A549 (cell line): Measurements from ENCODE around the gene ATP6V1G3. TPM values are rescaled to one million over a fixed set of nuclear protein-coding genes. Genes with fewer than 3 reads are reported as not detected.
"Not testable (repeated sequence)": the region's sequence is repeated elsewhere in the genome, so short reads cannot be mapped to it uniquely, and the experiment has no call there.

Experiments
- ATAC-seq, 2 experiments: fragments of 200-7000 bp in 1 of 2; fragments of >200 bp in 1 of 2; cut with Nextera tagmentation in 1 of 2; cut with Tn5 transposase in 1 of 2; 3 replicates each; pipeline versions ENCODE4 v1.8.0 to v1.9.1; 2018 to 2020; ENCODE audit warnings: mild to moderate bottlenecking in 1 of 2, moderate library complexity in 1 of 2
- CTCF ChIA-PET: fragments of 300-600 bp; sonication (Branson Sonifier 250); formaldehyde crosslinking; extraction: SDS; loops from one replicate; lab custom pipeline; 2021; ENCODE audit warnings: antibody characterized with exemption, inconsistent platforms; lab: Yijun Ruan, JAX
- POLR2A ChIA-PET: fragments of 350-600 bp; formaldehyde crosslinking; extraction: SDS; loops from one replicate; lab custom pipeline; 2021; ENCODE audit warnings: antibody characterized with exemption, inconsistent platforms; lab: Yijun Ruan, JAX
- DNase-seq, 2 experiments: peaks; one replicate each; pipeline versions ENCODE4 v3.0.0 to v3.0.0-alpha.2; 2011 to 2016; ENCODE audit warnings: low read depth in 1 of 2, low spot score in 1 of 2
- FAIRE-seq: peaks from 2 replicates; lab custom pipeline; 2011; peaks lifted over from hg19 to GRCh38; lab: Jason Lieb, UNC
- H3K27ac ChIP-seq, 2 experiments: fragments of >200 bp; sonication (Bioruptor Twin); formaldehyde crosslinking; 3 replicates each; pipeline ENCODE4 v1.5.1; 2016 to 2017
- H3K4me1 ChIP-seq: fragments of >200 bp; sonication (Bioruptor Twin); formaldehyde crosslinking; 3 replicates; pipeline ENCODE4 v1.6.1; 2016
- H3K4me2 ChIP-seq: fragments of >200 bp; sonication (Bioruptor Twin); formaldehyde crosslinking; 3 replicates; pipeline ENCODE4 v1.6.1; 2016
- H3K4me3 ChIP-seq: fragments of >200 bp; sonication (Bioruptor Twin); formaldehyde crosslinking; 3 replicates; pipeline ENCODE4 v1.5.1; 2016
- H3K9me3 ChIP-seq: fragments of >200 bp; sonication (Bioruptor Twin); formaldehyde crosslinking; 3 replicates; pipeline ENCODE4 v1.6.1; 2016
- BHLHE40 ChIP-seq: IDR thresholded peaks from 2 replicates; pipeline ENCODE4 v1.6.1; 2012; ENCODE audit warnings: low read depth, low read length, inconsistent platforms
- CHD2 ChIP-seq: fragments of 150-350 bp; IDR thresholded peaks from 2 replicates; pipeline ENCODE4 v1.6.1; 2014; ENCODE audit warnings: low read length; ENCODE audit not compliant: partially characterized antibody
- CTCF ChIP-seq: fragments of >200 bp; sonication (Bioruptor Twin); formaldehyde crosslinking; IDR thresholded peaks from 3 replicates; pipeline ENCODE4 v1.5.1; 2016
- EHMT2 ChIP-seq: fragments of 200-600 bp; sonication (generic); IDR thresholded peaks from 2 replicates; pipeline ENCODE4 v1.6.1; 2016; ENCODE audit warnings: antibody characterized with exemption, low read depth, mild to moderate bottlenecking, moderate library complexity
- ESRRA ChIP-seq: fragments of 150-350 bp; IDR thresholded peaks from 2 replicates; pipeline ENCODE4 v1.6.1; 2014; ENCODE audit warnings: mild to moderate bottlenecking, low read length, borderline replicate concordance
- FOSB ChIP-seq: fragments of 250-450 bp; sonication (Bioruptor Pico); IDR thresholded peaks from 2 replicates; pipeline ENCODE4 v1.5.0; 2020; ENCODE audit warnings: mild to moderate bottlenecking, moderate library complexity
- HDAC2 ChIP-seq: fragments of 200-600 bp; sonication (generic); IDR thresholded peaks from 2 replicates; pipeline ENCODE4 v1.6.1; 2016
- HOXA7 ChIP-seq: fragments of 250-450 bp; sonication (Bioruptor Pico); IDR thresholded peaks from 2 replicates; pipeline ENCODE4 v1.5.0; 2020; ENCODE audit warnings: mild to moderate bottlenecking, moderate library complexity
- HOXB13 ChIP-seq: fragments of 250-450 bp; sonication (Bioruptor Pico); IDR thresholded peaks from 2 replicates; pipeline ENCODE4 v1.5.0; 2020; ENCODE audit warnings: low read depth, mild to moderate bottlenecking, moderate library complexity
- HOXB5 ChIP-seq: fragments of 250-450 bp; sonication (Bioruptor Pico); IDR thresholded peaks from 2 replicates; pipeline ENCODE4 v1.5.0; 2020; ENCODE audit warnings: mild to moderate bottlenecking, moderate library complexity
- JUNB ChIP-seq: fragments of >200 bp; sonication (Bioruptor Twin); formaldehyde crosslinking; IDR thresholded peaks from 2 replicates; pipeline ENCODE4 v1.6.1; 2016
- KDM1A ChIP-seq: fragments of 200-600 bp; sonication (generic); IDR thresholded peaks from 2 replicates; pipeline ENCODE4 v1.6.1; 2016; ENCODE audit warnings: low read depth, mild to moderate bottlenecking
- KDM5A ChIP-seq: fragments of 200-600 bp; sonication (generic); IDR thresholded peaks from 2 replicates; pipeline ENCODE4 v1.6.1; 2016; ENCODE audit warnings: antibody characterized with exemption, mild to moderate bottlenecking
- MAFK ChIP-seq: fragments of 450-650 bp; IDR thresholded peaks from 2 replicates; pipeline ENCODE4 v1.6.1; 2014; ENCODE audit not compliant: partially characterized antibody
- MAX ChIP-seq: IDR thresholded peaks from 2 replicates; pipeline ENCODE4 v1.6.1; 2012
- MAZ ChIP-seq: fragments of 150-350 bp; IDR thresholded peaks from 2 replicates; pipeline ENCODE4 v1.6.1; 2014; ENCODE audit warnings: antibody characterized with exemption, low read depth, low read length, borderline replicate concordance
- NPAS2 ChIP-seq: fragments of 250-450 bp; sonication (Bioruptor Pico); IDR thresholded peaks from 2 replicates; pipeline ENCODE4 v1.8.0; 2022; ENCODE audit warnings: mild to moderate bottlenecking, moderate library complexity, borderline replicate concordance
- NR3C1 ChIP-seq: fragments of >200 bp; sonication (Bioruptor Twin); formaldehyde crosslinking; IDR thresholded peaks from 3 replicates; pipeline ENCODE4 v1.6.1; 2017
- PBX3 ChIP-seq: IDR thresholded peaks from 2 replicates; pipeline ENCODE4 v1.6.1; 2012
- PHF8 ChIP-seq: fragments of 200-600 bp; sonication (generic); IDR thresholded peaks from 2 replicates; pipeline ENCODE4 v1.6.1; 2016; ENCODE audit warnings: low read depth, mild to moderate bottlenecking, antibody characterized with exemption, moderate library complexity, borderline replicate concordance
- RARB ChIP-seq: fragments of 250-450 bp; sonication (Bioruptor Pico); IDR thresholded peaks from 2 replicates; pipeline ENCODE4 v1.8.0; 2021; ENCODE audit warnings: mild to moderate bottlenecking, moderate library complexity
- RFX5 ChIP-seq: fragments of 450-650 bp; IDR thresholded peaks from 2 replicates; pipeline ENCODE4 v1.7.1; 2014; ENCODE audit warnings: antibody characterized with exemption, mild to moderate bottlenecking, moderate library complexity
- RNF2 ChIP-seq: fragments of 200-600 bp; sonication (generic); IDR thresholded peaks from 2 replicates; pipeline ENCODE4 v1.6.1; 2016; ENCODE audit warnings: low read depth, mild to moderate bottlenecking, antibody characterized with exemption, moderate library complexity, borderline replicate concordance
- SMC3 ChIP-seq: fragments of >200 bp; sonication (Bioruptor Twin); formaldehyde crosslinking; IDR thresholded peaks from 3 replicates; pipeline ENCODE4 v1.6.1; 2018; ENCODE audit warnings: inconsistent platforms
- TFCP2L1 ChIP-seq: fragments of 250-450 bp; sonication (Bioruptor Pico); IDR thresholded peaks from 2 replicates; pipeline ENCODE4 v1.5.0; 2021; ENCODE audit warnings: mild to moderate bottlenecking
- ZC3H11A ChIP-seq: fragments of 450-650 bp; IDR thresholded peaks from 2 replicates; pipeline ENCODE4 v1.6.1; 2014; ENCODE audit warnings: antibody characterized with exemption, mild to moderate bottlenecking
- WGBS: methylation state at CpG from one replicate; pipeline ENCODE4 v1.1.6; 2017; ENCODE audit errors: missing lambda C conversion rate; 5-methylcytosine and 5-hydroxymethylcytosine counted together
- polyA plus RNA-seq, 4 experiments: library from polyadenylated mRNA; depleted of rRNA in 3 of 4; stranded (reverse); fragments of >200 nt; fragmentation: RNase III in 1 of 4; extraction: RNeasy Plus Mini Kit Qiagen cat#74134 plus additional on column Dnase treatment in 1 of 4; gene quantifications; 2 replicates in 3 of 4; 3 replicates in 1 of 4; pipeline ENCODE4 v1.2.3, GENCODE V29; 2011 to 2017
- TF ChIP-seq, protein P1 (sequence below): fragments of >200 bp; sonication (Bioruptor Twin); formaldehyde crosslinking; IDR thresholded peaks from 3 replicates; pipeline ENCODE4 v1.6.1; 2016
- TF ChIP-seq, protein P2 (sequence below): fragments of 450-650 bp; IDR thresholded peaks from 2 replicates; pipeline ENCODE4 v1.6.1; 2014; ENCODE audit warnings: antibody characterized with exemption

The ATP6V1G3 gene
- polyA plus RNA-seq, 2 of the 4 experiments (the other 2 are of a cell fraction) = not detected

DNA sequence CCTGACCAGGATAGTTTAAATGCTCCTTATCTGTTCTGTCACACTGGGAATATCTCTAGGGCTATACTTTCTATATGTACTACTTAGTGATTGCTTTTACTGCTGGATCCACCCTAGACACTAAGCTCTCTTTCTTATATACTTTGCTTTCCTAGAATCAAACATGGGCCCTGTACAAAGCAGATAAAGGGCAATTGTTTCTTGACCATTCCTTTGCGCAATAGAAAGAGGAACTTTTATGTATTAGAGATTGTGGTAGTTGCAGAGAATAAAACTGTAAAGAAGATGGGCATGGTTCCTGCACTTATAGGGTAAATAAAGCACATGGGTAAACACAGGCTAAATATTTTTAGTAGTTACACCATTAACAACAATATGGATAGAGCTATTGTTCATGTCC, 58.8 kb downstream of the ATP6V1G3 start:
- no peak for DNase-seq
- WGBS = 95% methylated on average over 1 of the region's 1 CpG
- ChIA-PET POLR2A (no interaction called here), CTCF (interaction anchor here (1.3 kb wide), 1 partner anchor 10 kb away, joined by 4 read pairs; no protein-coding TSS in a partner anchor)
- H3K4me3 ChIP-seq = no peak overlapping the region
- no peak for ATAC-seq
- FAIRE-seq = no peak
- no peak overlapping the region for H3K27ac ChIP-seq
- H3K9me3 ChIP-seq = no peaks in the 10 kb centered on the region
- H3K4me1 ChIP-seq = no peaks in the 10 kb centered on the region
- no peak overlapping the region for H3K4me2 ChIP-seq
- TF ChIP-seq, protein P1, sequence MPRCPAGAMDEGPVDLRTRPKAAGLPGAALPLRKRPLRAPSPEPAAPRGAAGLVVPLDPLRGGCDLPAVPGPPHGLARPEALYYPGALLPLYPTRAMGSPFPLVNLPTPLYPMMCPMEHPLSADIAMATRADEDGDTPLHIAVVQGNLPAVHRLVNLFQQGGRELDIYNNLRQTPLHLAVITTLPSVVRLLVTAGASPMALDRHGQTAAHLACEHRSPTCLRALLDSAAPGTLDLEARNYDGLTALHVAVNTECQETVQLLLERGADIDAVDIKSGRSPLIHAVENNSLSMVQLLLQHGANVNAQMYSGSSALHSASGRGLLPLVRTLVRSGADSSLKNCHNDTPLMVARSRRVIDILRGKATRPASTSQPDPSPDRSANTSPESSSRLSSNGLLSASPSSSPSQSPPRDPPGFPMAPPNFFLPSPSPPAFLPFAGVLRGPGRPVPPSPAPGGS = no peak
- TF ChIP-seq HOXB13 (CRISPR knock-in tag) = no peak
- TF ChIP-seq ZC3H11A = no peak
- TF ChIP-seq EHMT2 = no peak
- no peak for TF ChIP-seq FOSB (CRISPR knock-in tag)
- TF ChIP-seq TFCP2L1 (CRISPR knock-in tag) = no peak
- no peak for TF ChIP-seq KDM1A
- TF ChIP-seq CHD2 = no peak
- TF ChIP-seq NR3C1 = no peak
- no peak for TF ChIP-seq CTCF
- no peak for TF ChIP-seq PBX3
- TF ChIP-seq HOXA7 (CRISPR knock-in tag) = no peak
- no peak for TF ChIP-seq NPAS2 (CRISPR knock-in tag)
- no peak for TF ChIP-seq MAX
- no peak for TF ChIP-seq RNF2

- DNase-seq = no peak
- Histone ChIP-seq H3K27ac (no peak overlapping the region), H3K9me3 (no peaks in the 10 kb centered on the region), H3K4me2 (no peak overlapping the region), H3K4me3 (no peak overlapping the region), H3K4me1 (no peaks in the 10 kb centered on the region)
- POLR2A ChIA-PET = no interaction called here
- TF ChIP-seq PBX3 (no peak), RARB (CRISPR knock-in tag) (no peak), KDM5A (no peak), SMC3 (no peak), BHLHE40 (no peak), NR3C1 (no peak), RFX5 (no peak), MAFK (no peak), ESRRA (no peak), HOXB13 (CRISPR knock-in tag) (no peak), HOXB5 (CRISPR knock-in tag) (no peak), TFCP2L1 (CRISPR knock-in tag) (no peak), JUNB (no peak), MAZ (no peak), PHF8 (no peak), HDAC2 (no peak)
- TF ChIP-seq, protein P2, sequence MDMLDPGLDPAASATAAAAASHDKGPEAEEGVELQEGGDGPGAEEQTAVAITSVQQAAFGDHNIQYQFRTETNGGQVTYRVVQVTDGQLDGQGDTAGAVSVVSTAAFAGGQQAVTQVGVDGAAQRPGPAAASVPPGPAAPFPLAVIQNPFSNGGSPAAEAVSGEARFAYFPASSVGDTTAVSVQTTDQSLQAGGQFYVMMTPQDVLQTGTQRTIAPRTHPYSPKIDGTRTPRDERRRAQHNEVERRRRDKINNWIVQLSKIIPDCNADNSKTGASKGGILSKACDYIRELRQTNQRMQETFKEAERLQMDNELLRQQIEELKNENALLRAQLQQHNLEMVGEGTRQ = no peak
- TF ChIP-seq, protein P1 = no peak
- WGBS = 37% methylated on average over 2 of the region's 2 CpGs
- CTCF ChIA-PET = interaction anchor here (0.8 to 1.5 kb wide), 3 partner anchors 10 to 201 kb away, joined by 3 to 4 read pairs (median 4); no protein-coding TSS in a partner anchor
- no peak; a peak in 1 of 6 replicates for ATAC-seq
- FAIRE-seq = no peak
Observed at GRCh38 chr1:198480876-198481275, 59.6 kb downstream of the ATP6V1G3 start.

DNA sequence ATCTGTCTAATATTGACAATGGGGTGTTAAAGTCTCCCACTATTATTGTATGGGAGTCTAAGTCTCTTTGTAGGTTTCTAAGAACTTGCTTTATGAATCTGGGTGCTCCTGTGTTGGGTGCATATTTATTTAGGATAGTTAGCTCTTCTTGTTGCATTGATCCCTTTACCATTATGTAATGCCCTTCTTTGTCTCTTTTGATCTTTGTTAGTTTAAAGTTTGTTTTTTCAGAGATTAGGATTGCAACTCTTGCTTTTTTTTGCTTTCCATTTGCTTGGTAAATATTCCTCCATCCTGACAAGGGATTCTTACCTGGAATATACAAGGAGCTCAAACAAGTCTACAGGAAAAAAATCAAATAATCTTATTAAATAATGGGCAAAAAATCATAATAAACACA, 63.1 kb downstream of the ATP6V1G3 start:
- H3K4me1 ChIP-seq, DNase-seq, H3K27ac ChIP-seq, CTCF ChIA-PET, H3K4me2 ChIP-seq, ATAC-seq, POLR2A ChIA-PET, H3K4me3 ChIP-seq, FAIRE-seq, H3K9me3 ChIP-seq: not testable (repeated sequence)
